HG02610 (cell line): ENCODE results near the gene MBP.

ENCODE experiments used
- ATAC-seq: cut with Tn5 transposase; IDR thresholded peaks from one replicate; pipeline ENCODE4 v1.9.1; 2021; ENCODE audit warnings: mild to moderate bottlenecking, moderate library complexity; ENCODE audit not compliant: unreplicated experiment

The MBP gene

GRCh38 chr18:77133835-77134496 is 1.4 kb upstream of the MBP start:
- peak; percentile 18 for ATAC-seq

DNA sequence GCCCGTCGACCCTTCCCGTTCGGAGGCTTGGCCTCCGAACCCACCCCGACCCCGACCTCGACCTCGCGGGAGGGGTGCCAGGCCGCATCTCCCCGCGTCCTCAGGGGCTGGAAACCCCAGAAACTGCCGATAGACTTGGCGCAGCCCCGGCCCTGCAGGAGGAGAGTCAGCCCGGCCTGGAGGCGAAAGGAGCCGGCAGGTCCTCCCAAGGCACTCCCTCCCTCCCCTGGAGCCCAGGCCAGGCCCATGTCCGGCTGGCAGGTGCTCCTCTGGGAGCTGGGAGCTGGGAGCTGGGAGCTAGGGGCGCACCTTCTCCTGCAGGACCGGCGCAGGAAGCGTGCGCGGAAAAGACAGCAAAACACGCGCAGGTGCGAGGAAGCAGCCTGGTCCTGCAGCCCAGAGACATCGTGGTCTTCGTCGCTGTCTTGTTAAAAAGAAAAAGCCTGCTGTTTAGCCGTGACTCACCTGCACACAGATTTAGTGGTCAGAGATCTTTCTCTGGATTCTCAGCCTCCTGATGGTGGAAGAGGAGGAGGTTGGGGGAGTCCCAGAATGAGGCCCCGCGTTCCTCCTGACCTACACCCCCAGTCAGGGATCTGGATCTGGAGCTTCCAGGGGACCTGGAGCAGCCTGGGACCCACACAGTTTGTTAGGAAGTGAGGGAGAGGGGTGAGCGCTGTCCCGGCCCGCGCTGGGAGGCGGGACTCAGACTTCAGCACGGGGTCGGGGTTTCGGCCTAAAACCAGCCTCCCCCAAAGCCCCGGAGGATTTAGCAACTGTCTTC is 660 bp upstream of the MBP start:
- no peak for ATAC-seq

- peak; percentile 49 for ATAC-seq
Observed at GRCh38 chr18:77131652-77132368, 773 bp downstream of the MBP start.

DNA sequence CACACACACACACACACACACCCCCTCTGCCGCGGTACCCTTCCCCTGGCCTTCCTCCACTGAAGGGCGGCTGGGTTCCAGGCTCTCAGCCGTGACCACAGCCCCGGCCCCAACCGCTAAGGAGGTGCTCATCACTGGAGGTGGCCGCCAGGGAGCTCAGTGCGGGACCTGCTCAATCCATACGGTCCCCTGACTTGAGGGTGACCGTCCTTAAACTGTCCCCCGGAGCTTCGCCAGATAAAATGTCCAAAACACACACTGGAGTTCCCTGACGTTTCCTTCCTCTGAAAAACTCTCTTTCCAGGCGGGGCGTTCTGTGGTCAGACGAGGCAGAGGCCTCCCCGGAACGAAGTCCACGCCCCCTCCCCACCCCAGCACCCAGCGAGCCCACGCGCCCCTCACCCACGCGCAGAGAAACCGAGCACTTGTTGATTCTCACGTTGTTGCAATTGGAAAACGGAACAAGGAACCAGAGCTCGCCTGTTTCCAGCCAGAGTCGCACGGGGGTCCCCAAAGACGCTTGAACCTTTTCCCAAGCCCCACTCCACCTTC is 1.4 kb downstream of the MBP start:
- ATAC-seq, result peak; percentile 15

- no peak for ATAC-seq
Observed at GRCh38 chr18:77130229-77131099, 2.1 kb downstream of the MBP start.

GRCh38 chr18:77129150-77129551 is 3.4 kb downstream of the MBP start:
- ATAC-seq, result no peak

- peak; percentile 35 for ATAC-seq
Observed at GRCh38 chr18:77127769-77128671, 4.6 kb downstream of the MBP start.

GRCh38 chr18:77124452-77124922 is 8.1 kb downstream of the MBP start:
- ATAC-seq, result peak; percentile 65

- no peak for ATAC-seq
Observed at GRCh38 chr18:77123320-77124231, 9.0 kb downstream of the MBP start.

GRCh38 chr18:77121523-77121922 is 11.1 kb downstream of the MBP start:
- ATAC-seq, result no peak

- ATAC-seq, result no peak
Observed at GRCh38 chr18:77119851-77120491, 12.6 kb downstream of the MBP start.

- ATAC-seq, result no peak
Observed at GRCh38 chr18:77119101-77119850, 13.3 kb downstream of the MBP start.

DNA sequence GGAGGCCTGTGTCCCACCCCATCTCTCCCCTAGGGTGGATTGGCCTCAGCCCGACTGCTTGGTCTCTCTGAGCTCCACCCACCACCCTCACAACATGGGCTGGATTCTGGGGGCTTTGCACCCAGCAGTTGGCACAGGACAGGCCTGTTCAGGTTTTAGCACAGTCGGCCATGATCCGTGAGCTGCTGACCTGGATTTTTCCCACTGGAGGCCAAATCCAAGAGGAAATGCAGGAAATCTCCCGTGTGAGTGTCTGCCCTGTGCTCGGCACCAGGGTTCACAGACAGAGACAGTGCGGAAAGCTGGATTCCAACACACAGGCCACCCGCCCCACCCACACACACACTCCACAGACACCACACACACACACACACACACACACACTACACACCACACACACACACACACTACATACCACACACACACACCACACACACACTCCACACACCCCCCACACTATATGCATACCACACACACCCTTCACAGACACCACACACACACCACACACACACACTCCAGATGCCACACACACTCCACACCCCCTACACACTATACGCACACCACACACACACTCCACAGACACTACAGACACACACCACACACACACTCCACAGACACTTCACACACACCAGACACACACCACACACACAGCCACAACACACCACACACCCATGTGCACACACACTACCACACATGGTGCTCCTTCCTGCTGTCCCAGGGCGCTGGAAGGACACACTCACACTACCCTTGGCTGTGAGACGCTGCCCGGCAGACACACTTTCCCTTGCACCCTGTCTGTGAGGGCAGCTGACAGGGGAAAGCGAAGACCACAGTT is 14.1 kb downstream of the MBP start:
- no peak for ATAC-seq

DNA sequence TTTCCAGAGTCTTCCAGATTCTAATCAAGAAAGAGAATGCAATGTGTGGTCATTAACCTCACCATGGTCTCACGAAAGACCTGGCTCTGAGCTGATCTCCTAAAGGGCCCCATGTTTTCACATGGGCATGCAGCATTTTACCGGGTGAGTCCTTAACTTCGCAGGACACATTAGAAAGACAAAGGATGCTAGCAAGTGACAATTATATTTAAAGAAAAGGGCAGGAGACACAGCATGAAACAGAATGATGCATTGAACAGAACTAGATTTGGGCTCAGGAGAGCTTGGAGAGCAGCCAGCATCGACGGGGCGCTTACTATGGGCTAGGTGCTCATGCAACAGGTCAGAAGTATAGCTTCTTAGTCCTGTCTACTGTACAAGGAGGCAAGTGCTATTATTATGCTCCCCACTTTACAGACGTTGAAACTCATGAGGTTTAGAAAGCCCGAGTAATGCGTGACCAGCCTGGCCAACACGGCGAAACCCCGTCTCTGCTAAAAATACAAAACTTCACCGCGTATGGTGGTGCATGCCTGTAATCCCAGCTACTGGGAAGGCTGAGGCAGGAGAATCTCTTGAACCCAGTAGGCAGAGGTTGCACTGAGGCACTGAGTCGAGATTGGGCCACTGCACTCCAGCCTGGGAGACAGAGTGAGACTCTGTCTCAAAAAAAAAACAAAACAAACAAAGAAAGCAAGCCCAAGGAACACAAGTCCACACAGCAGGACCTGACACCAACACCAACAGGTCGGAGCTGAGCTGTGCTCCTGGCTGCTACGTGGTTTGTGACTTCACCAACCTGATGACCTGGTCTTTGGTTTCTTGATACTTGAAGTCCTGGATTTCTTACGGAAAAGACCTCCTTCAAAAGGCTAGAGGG is 16.1 kb downstream of the MBP start:
- no peak for ATAC-seq

DNA sequence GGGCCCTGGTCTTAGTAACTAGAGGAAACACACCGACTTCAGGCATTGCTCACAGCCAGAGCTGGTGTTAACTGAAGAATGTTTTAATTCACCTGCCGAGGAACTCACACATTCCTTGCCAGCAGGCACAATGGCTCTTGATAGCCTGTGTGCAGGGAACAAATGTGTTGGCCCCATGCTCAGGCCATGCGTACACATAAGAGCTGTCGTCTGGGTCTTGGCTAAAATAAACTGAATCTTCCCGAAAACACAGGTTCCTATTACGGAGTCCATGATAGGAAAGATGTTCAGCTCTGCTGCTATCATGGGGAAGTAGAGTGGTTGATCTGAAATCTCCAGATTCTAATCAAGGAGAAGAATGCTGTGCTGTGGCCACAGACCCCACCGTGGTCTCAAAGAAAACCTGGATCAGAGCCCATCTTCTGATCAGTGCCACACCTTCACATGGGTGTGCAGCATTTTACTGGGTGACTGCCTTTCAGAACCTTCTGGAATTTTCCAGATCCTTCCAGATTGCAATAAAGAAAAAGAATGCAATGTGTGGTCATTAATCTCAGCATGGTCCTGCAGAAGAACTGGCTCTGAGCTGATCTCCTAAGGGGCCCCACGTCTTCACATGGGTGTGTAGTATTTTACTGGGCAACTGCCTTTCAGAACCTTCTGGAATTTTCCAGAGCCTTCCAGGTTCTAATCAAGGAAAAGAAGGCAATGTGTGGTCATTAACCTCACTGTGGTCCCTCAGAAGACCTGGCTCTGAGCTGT is 17.2 kb downstream of the MBP start:
- ATAC-seq, result no peak
